AG04450 (cell line): ENCODE measurements around the gene SKI. TPM values are rescaled to one million over a fixed set of nuclear protein-coding genes. Genes with fewer than 3 reads are reported as not detected.
"Not testable (repeated sequence)": the region's sequence is repeated elsewhere in the genome, so short reads cannot be mapped to it uniquely, and the experiment has no call there.

Experiments used
- CTCF ChIA-PET: fragments of 300-600, 350-600 bp; formaldehyde crosslinking; extraction: SDS; loops from one replicate; lab custom pipeline; 2022; ENCODE audit warnings: antibody characterized with exemption, inconsistent platforms; lab: Charles Lee
- POLR2A ChIA-PET: fragments of 350-600 bp; formaldehyde crosslinking; extraction: SDS; loops from one replicate; lab custom pipeline; 2021; ENCODE audit warnings: antibody characterized with exemption, inconsistent platforms; lab: Yijun Ruan, JAX
- DNase-seq: peaks from one replicate; pipeline ENCODE4 v3.0.0-alpha.2; 2011; ENCODE audit warnings: low read depth, low spot score
- H3K27ac ChIP-seq: one replicate; pipeline ENCODE4 v1.5.1; 2012; ENCODE audit warnings: low read depth, low read length, control low read depth
- H3K27me3 ChIP-seq: one replicate; pipeline ENCODE4 v1.6.0; 2012; ENCODE audit warnings: low read length; ENCODE audit not compliant: control insufficient read depth, insufficient read depth
- H3K4me3 ChIP-seq: 2 replicates; pipeline ENCODE4 v1.5.1; 2011; ENCODE audit warnings: mild to moderate bottlenecking, low read depth, low read length, control low read depth
- H3K9me3 ChIP-seq: 2 replicates; pipeline ENCODE4 v1.5.1; 2012; ENCODE audit warnings: low read length; ENCODE audit not compliant: control insufficient read depth, insufficient read depth
- polyA plus RNA-seq: library from polyadenylated mRNA; depleted of rRNA; stranded (reverse); fragments of >200 nt; gene quantifications from 2 replicates; pipeline ENCODE4 v1.2.3, GENCODE V29; 2011
- TF ChIP-seq, protein P1 (sequence below): IDR thresholded peaks from 2 replicates; pipeline ENCODE4 v1.5.1; 2011; ENCODE audit warnings: low read depth, low read length, control low read depth, inconsistent platforms

SKI gene
- polyA plus RNA-seq, 1 experiment, result 6.7 TPM

DNA sequence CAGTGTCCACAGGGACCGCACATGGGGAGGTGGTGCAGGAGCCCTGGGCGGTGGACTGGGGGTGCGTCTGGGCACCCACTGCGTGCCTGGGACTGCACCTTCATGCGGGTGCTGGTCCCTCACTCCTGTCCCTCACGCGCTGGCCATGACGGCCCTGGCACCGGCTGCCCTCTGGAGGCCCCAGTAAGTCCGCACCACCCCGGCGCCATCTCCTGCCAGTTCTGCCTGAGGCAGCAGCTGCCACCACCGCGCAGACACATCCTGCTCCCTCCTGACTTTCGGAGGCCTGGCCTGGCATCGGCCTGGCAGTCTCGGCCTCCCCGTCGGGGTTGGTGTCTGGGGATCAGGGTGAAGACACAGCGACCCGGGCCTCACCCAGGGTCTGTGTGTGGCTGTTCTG, 98.4 kb downstream of the SKI start:
- peaks cover 6% of the 10 kb centered on the region for H3K27me3 ChIP-seq
- no peak overlapping the region for H3K27ac ChIP-seq

DNA sequence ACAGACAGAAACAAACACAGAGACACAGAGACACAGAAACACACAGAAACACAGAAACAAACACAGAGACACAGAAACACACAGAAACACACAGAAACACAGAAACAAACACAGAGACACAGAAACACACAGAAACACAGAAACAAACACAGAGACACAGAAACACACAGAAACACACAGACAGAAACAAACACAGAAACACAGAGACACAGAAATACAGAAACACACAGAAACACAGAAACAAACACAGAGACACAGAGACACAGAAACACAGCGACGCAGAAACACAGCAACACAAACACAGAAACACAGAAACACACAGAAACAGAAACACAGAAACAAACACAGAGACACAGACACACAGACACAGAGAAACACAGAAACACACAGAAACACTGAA, 99.0 kb downstream of the SKI start:
- H3K27me3 ChIP-seq, DNase-seq, CTCF ChIA-PET, H3K27ac ChIP-seq, POLR2A ChIA-PET, H3K4me3 ChIP-seq: not testable (repeated sequence)
- peaks cover 19% of the 10 kb centered on the region; the same call in 1 of the 2 replicates for H3K9me3 ChIP-seq

More for the DNA sequence above, 98.4 kb downstream of the SKI start:
- no peak for DNase-seq
- Histone ChIP-seq H3K9me3 (peaks cover 14% of the 10 kb centered on the region; the same call in 1 of the 2 replicates), H3K4me3 (no peak overlapping the region)
- TF ChIP-seq, protein P1, sequence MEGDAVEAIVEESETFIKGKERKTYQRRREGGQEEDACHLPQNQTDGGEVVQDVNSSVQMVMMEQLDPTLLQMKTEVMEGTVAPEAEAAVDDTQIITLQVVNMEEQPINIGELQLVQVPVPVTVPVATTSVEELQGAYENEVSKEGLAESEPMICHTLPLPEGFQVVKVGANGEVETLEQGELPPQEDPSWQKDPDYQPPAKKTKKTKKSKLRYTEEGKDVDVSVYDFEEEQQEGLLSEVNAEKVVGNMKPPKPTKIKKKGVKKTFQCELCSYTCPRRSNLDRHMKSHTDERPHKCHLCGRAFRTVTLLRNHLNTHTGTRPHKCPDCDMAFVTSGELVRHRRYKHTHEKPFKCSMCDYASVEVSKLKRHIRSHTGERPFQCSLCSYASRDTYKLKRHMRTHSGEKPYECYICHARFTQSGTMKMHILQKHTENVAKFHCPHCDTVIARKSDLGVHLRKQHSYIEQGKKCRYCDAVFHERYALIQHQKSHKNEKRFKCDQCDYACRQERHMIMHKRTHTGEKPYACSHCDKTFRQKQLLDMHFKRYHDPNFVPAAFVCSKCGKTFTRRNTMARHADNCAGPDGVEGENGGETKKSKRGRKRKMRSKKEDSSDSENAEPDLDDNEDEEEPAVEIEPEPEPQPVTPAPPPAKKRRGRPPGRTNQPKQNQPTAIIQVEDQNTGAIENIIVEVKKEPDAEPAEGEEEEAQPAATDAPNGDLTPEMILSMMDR, result no peak
- CTCF ChIA-PET, result no interaction called here
- POLR2A ChIA-PET, result interaction anchor here (0.6 kb wide), 1 partner anchor 42 kb away, joined by 7 read pairs; no protein-coding TSS in a partner anchor

DNA sequence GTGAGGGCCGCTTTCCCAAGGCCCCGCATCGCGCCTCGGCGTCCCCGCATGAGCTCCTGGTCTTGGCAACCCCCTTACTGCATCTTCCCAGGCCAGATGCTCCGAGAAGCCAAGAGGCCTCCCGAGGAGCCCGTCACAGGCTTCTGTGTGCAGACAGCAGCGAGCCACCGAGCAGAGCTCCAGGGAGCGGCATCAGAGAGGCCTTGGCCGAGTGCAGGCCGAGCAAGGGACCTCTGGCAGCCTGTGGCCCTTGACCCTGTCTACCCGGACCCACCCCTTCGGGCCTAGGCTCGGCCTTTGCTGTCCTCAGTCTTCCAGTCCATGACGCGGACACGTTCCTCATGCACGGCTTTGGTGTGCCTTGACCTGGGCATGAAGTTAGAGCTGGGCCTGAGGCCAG, 99.7 kb downstream of the SKI start:
- peaks cover 26% of the 10 kb centered on the region; the same call in 1 of the 2 replicates for H3K9me3 ChIP-seq
- TF ChIP-seq, protein P1, result no peak
- peaks cover 6% of the 10 kb centered on the region for H3K27me3 ChIP-seq
- DNase-seq, result no peak
- no peak overlapping the region for H3K4me3 ChIP-seq
- no peak overlapping the region for H3K27ac ChIP-seq
- CTCF ChIA-PET, result no interaction called here
- POLR2A ChIA-PET, result no interaction called here

DNA sequence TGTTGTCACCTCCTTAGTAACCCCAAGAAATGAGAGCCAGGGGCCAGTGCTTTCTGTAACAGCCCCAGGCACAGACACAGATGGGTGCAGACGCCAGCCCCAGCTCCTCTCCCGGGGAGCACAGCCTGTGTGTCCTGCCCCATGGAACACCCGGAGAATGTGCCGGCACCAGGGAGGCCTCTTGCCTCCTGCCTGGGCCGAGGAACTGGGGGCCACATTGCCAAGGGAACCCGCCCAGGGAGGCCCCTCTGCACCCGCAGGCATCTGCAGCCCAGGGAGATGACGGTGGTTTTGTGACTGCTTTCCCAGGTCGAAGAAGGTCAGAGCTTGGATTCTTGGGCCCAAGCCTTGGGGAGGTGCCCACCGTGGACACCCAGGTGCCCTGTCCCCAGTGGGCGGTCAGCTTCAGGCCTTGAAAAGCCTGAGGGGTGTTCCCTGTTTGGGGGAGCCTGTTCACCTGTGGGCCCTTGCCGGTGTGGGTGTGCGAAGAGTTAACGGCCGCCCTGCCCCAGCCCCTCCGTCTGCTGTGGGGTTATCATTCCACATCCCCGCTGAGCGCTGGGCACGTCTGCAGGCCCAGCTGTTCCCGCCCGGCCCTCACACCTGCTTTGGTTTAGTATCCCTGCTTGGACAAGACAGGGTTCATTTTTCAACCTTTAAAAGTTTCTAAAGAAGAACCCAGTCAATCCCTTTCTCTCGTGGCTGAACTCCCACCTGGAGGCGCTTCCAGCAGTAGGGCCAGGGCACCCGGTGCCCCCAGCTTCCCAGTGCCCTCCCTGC, 100.7 kb downstream of the SKI start:
- Histone ChIP-seq H3K27ac (no peak overlapping the region), H3K9me3 (peaks cover 30% of the 10 kb centered on the region; the same call in 1 of the 2 replicates), H3K27me3 (peaks cover 6% of the 10 kb centered on the region), H3K4me3 (no peak overlapping the region)
- ChIA-PET POLR2A (no interaction called here), CTCF (no interaction called here)
- TF ChIP-seq, protein P1, result no peak
- no peak for DNase-seq

DNA sequence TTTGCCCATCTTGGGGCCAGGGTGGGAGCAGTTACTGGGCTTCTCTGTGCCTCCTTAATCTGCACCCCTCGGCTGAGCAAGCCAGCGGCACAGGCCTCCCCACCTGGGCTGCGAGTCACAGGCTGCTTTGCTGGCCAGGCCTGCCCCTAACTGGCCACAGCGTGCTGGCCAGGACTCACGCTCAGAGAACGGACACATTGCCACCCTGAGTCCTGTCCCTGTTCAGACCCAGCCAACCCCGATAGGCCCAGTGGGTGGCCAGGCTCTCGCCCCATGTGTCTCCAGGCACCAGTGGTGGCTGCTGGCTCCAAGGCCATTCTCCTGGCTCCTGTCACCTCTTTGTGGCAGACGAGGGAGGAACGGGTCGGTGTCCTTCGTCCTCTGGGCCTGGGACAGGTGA, 101.9 kb downstream of the SKI start:
- POLR2A ChIA-PET, result interaction anchor here (1.2 kb wide), 1 partner anchor 102 kb away, joined by 3 read pairs; no protein-coding TSS in a partner anchor
- H3K27ac ChIP-seq, result no peak overlapping the region
- no peak overlapping the region for H3K4me3 ChIP-seq
- H3K27me3 ChIP-seq, result peaks cover 2% of the 10 kb centered on the region
- DNase-seq, result no peak
- TF ChIP-seq, protein P1, result no peak
- CTCF ChIA-PET, result no interaction called here
- peaks cover 33% of the 10 kb centered on the region; the same call in 1 of the 2 replicates for H3K9me3 ChIP-seq
